Kidney capillary endothelial cell (primary cell): ENCODE data around the gene HTRA2.

Experiments used
- DNase-seq: peaks from one replicate; pipeline ENCODE4 v3.0.0-alpha.2; 2018; ENCODE audit warnings: low spot score

The HTRA2 gene

DNA sequence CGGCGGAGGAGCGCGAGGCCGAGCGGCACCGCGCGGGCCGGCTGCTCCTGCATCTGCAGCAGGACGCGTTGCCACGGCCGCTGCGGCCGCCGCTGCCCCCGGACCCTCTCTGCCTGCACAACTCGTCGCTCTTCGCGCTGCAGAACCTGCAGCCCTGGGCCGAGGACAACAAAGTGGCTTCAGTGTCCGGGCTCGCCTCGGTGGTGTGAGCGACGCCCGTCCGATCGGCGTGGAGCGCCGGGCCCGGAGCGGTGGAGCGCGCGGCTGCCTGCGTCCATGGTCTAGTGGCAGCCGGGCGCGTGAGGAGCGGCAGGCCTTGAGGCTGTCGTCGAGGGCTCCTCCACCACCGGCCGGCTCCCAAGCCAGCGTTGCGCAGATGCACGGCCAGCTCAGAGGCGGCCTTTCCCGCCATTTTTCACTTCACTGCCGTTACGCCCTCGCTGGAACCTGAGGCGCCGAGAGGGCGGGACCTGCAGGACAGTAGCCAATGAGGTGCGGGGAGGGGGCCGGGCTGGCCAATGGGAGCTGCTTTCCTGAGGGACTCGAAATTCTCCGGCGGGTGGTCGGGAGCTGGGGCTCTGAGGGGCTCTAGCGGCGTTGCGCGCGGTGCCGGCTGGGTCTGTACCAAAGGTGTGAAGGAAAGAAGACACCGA is 13.6 kb upstream of the HTRA2 start:
- DNase-seq = peak; percentile 23

- no peak for DNase-seq
These were observed 13.1 kb upstream of the HTRA2 start for GRCh38 chr2:74516650-74517049.

DNA sequence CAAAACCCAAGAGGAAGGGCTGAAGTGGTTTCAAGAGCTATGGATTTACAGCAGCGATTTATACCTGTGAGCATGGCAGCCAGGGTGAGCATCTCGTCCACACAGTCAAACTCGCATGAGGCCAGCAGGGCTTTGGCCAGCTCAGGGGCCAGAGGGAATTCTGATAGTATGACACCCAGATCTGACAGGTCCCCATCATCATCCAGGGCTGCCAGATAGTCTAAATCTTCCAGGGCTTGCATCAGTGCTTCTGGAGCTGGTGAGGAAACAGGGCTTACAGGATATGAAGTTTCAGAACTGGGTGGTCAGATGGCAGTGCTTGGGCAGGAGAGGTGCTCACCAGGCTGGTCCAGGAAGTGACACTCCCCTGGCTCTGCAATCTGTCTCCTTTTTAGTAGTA is 7.2 kb upstream of the HTRA2 start:
- DNase-seq = no peak

GRCh38 chr2:74524005-74524404 is 5.7 kb upstream of the HTRA2 start:
- no peak for DNase-seq

GRCh38 chr2:74524955-74525716 is 4.6 kb upstream of the HTRA2 start:
- no peak for DNase-seq

GRCh38 chr2:74525717-74526648 is 3.8 kb upstream of the HTRA2 start, which contains the start of gene DQX1:
TSS of gene DQX1 (minus strand) at chr2:74526231. CDS start at chr2:74525729, 502 bp downstream.
- DNase-seq = no peak

DNA sequence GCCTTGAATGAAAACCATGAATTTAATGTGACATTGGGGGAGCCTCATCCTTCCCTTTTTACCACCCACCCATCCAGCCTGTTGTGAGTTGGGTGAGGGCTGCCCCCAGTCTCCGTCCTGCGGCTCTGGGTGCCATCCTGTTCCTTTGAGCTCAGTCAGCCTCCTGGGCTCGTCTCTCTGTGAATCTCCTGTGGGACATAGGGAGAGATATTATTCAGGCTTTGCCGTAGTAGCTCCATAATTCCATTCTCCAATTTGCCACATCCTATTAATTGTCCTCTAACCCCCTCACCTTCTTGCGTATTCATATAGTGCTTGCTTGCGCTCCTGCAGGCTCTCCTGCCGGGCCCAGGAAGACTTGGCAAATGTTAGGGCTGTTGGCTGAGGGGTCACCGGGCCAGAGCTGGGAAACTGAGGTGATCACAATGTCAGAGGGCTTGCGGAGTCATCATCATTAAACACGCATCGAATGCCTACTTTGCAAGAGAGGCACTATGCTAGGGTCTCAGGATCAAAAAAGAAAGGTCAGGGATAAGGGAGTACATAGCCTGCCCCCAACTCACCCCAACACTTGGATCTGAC is 3.0 kb upstream of the HTRA2 start:
- DNase-seq = no peak

GRCh38 chr2:74527741-74528140 is 2.0 kb upstream of the HTRA2 start:
- DNase-seq = no peak

DNA sequence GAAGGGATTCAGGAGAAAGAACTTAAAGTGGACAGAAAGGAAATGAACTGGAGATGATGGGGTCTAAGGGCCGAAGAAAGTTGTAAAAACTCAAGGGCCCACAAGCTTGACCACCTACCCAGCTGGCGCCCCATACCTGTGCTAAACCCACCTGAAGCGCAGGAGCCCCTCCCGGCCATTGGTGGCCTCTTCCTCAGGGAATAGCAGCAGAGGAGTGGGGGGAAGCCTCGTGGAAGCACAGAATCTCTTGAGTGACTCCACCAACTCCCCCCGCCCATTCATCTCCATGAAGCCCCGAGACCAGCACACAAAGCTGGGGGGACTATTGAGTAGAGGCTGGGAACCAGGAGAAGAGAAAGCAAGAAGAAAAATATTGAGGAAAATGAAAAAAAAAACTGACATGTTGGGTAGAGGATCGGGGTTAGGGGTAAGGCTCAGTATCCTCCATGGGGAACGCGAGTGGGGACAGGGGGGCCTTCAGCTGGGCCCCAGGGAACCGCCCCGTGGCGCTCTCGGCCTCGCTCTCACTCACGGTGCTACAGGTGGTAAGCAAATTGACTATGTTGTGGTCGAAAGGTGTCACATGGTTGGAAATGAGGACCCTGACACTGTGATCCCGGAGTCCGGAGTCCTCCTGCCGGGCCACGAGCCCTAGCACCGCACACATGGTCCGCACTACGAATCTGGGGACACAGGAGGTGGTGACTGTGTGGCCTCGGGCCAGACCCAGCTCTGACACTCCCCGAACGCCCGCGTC is 955 bp upstream of the HTRA2 start:
- DNase-seq = no peak

GRCh38 chr2:74530239-74531187 is 780 bp downstream of the HTRA2 start:
- DNase-seq = peak; percentile 42

DNA sequence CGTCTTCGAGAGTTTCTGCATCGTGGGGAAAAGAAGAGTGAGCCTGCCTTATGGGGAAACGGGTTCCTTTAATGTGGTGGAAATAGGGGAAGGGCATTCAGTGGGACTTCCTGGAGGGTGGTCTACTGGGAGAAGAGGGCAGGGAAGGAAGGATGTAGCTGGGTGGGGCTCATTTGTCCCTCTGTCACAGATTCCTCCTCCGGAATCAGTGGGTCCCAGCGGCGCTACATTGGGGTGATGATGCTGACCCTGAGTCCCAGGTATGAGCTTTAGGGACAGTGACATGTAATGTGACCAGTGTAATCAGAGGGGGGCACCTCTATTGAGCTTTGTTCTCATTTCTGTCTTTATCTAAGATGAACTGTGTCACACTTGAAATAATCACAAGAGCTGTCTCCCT is 1.9 kb downstream of the HTRA2 start:
- no peak for DNase-seq

- DNase-seq = peak; percentile 40
These were observed 2.5 kb downstream of the HTRA2 start for GRCh38 chr2:74532222-74532621.

DNA sequence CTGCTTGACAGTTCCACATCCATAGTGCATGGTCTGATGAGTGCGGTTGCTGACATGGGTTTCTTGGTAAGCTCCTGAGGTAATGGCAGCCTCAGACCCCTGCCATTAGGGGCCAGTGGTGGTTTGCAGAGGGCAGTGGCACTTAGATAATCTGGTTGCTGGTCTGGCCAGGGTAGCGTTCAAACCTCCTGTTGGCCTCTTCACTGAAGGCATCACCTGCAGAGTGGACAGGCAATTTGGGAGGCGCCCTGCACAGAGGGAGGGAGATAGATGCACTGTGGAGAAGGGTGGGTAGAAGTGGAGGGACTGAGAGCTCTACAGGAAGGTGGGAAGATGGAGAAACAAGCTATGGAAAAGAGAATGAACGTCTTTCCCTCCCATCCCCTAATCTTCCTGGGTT is 3.7 kb downstream of the HTRA2 start:
- DNase-seq = no peak

DNA sequence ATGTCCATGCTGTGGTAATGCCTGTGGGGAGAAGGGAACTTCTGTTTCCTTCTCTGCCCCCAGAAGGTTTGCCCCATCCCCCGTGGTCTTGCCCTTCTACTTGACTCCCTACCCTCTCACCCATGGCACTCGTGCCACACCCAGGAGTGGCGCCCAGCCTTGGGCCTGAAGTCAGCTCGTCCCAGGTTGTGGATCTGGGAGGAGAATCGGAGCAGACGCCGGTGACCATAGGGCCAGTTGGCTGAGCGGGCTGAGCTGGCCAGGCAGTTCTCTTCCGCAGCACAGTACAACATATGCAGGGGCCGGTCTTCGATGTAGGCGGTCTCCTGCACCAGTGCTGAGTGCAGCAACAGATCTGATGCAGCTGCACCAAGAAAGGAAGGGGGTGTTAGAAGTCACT is 4.7 kb downstream of the HTRA2 start:
- DNase-seq = no peak

GRCh38 chr2:74535440-74535965 is 5.8 kb downstream of the HTRA2 start:
- DNase-seq = no peak

DNA sequence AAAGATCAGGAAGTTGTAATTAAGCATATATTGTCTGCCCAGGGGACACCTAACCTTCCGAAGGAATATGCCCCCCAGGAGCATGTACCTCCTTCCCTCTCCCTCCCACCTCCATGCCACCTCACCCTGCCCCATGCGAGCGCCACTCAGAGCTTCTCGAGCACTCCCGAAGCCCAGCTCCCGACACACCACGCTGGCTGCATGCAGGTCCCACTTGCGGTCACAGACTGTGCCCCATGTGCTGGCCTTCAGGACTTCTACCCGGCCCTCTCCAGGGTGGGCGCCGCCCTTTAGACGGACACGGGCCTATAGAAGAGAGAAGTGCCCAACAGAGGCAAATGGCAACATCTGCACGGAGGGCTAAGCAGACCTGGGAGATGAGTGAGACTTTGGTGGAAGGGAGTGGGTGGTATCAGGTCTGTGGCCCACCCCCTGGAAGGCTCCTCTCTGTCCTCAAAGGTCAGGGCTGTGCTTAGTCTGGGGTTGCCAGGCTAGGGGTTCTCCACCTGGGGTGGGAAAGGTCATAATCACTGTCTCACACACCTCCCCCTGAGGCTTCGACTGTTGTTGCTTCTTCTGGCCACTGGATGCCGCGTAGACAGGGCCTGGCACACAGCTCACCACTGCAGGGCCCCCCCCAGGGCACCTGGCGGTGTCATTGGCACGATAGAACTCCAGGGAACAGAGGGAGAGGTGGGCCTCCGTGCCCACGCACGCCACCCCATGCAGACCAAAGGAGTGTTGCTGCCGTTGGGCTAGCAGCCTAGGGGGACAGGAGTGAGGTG is 6.6 kb downstream of the HTRA2 start:
- DNase-seq = no peak

- DNase-seq = no peak
These were observed 7.4 kb downstream of the HTRA2 start for GRCh38 chr2:74537140-74537539.

DNA sequence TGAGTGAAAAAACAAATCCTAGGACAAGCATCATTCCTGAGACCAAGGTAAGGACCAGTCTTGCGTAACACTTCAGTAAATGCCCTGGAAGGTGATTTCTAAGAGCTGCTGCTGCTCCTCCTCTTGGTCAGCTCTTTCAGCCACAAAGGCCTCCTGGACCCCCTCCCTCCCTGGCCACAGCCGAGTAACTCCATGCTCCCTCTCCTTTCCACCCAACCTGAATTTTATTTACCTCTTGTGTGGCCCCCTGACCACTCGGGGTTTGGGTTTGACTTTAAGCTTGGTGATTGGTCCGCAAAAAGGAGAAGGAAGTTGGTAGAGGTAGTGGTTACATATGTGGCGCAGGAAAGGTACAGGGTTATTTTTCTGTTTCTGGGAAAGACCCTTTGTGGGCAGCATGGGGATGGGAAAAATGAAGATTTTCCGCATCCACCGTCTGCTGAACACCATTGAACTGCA is 9.2 kb downstream of the HTRA2 start:
- DNase-seq = no peak

- no peak for DNase-seq
These were observed 10.6 kb downstream of the HTRA2 start for GRCh38 chr2:74540291-74540690.
